Panc1 (cell line): ENCODE data around the gene TANK. TPM values are rescaled to one million over a fixed set of nuclear protein-coding genes. Genes with fewer than 3 reads are reported as not detected.
"Not testable (repeated sequence)": the region's sequence is repeated elsewhere in the genome, so short reads cannot be mapped to it uniquely, and the experiment has no call there.

Experiments
- ATAC-seq: fragments of 200-7000 bp; cut with Tn5 transposase; 2 replicates; pipeline ENCODE4 v1.9.1; 2020; ENCODE audit warnings: mild to moderate bottlenecking, moderate library complexity
- BruUV-seq: library from RNA; stranded (reverse); fragments of 400-500 nt; replicated peaks from 2 replicates; lab custom pipeline; 2021; lab: Mats Ljungman, UMichigan
- CTCF ChIA-PET: fragments of 300-600 bp; sonication (Branson Sonifier 250); formaldehyde crosslinking; loops from one replicate; lab custom pipeline; 2022; ENCODE audit warnings: antibody characterized with exemption; lab: Charles Lee
- POLR2A ChIA-PET: fragments of 300-600 bp; sonication (Branson Sonifier 250); formaldehyde crosslinking; loops from one replicate; lab custom pipeline; 2022; ENCODE audit warnings: antibody characterized with exemption; lab: Charles Lee
- DNase-seq: peaks from one replicate; pipeline ENCODE4 v3.0.0-alpha.2; 2010; ENCODE audit warnings: low read depth, low spot score
- H3K27ac ChIP-seq: 2 replicates; pipeline ENCODE4 v1.5.1; 2011; ENCODE audit warnings: mild to moderate bottlenecking, low read length, inconsistent platforms
- H3K27me3 ChIP-seq: fragments of 200-500 bp; sonication (Bioruptor generic); 2 replicates; pipeline ENCODE4 v1.6.0; 2014; ENCODE audit warnings: low read length, inconsistent platforms; ENCODE audit not compliant: control insufficient read depth, insufficient read depth
- H3K36me3 ChIP-seq: fragments of 200-500 bp; sonication (Bioruptor generic); 2 replicates; pipeline ENCODE4 v1.5.1; 2014; ENCODE audit warnings: inconsistent platforms, mild to moderate bottlenecking, low read length, moderate library complexity; ENCODE audit not compliant: control insufficient read depth, insufficient read depth
- H3K4me1 ChIP-seq: 2 replicates; pipeline ENCODE4 v1.5.1; 2011; ENCODE audit warnings: inconsistent platforms, mild to moderate bottlenecking, low read length, moderate library complexity; ENCODE audit not compliant: control insufficient read depth, insufficient read depth
- H3K4me3 ChIP-seq, 2 experiments: 2 replicates each; pipeline ENCODE4 v1.5.1; 2011 to 2012; ENCODE audit warnings: low read depth in 2 of 2, low read length in 2 of 2, mild to moderate bottlenecking in 2 of 2, inconsistent platforms in 1 of 2, moderate library complexity in 1 of 2
- H3K9me3 ChIP-seq: fragments of 200-500 bp; sonication (Bioruptor generic); 2 replicates; pipeline ENCODE4 v1.5.1; 2014; ENCODE audit warnings: low read depth, mild to moderate bottlenecking, inconsistent platforms, low read length, moderate library complexity; ENCODE audit not compliant: control insufficient read depth, insufficient read depth
- CTCF ChIP-seq: fragments of 450-650 bp; IDR thresholded peaks from 2 replicates; pipeline ENCODE4 v1.5.1; 2017; ENCODE audit warnings: mild to moderate bottlenecking
- POLR2AphosphoS5 ChIP-seq: IDR thresholded peaks from 2 replicates; pipeline ENCODE4 v1.6.1; 2012; ENCODE audit warnings: mild to moderate bottlenecking, low read depth, low read length, moderate library complexity
- REST ChIP-seq, 2 experiments: IDR thresholded peaks; 2 replicates each; pipeline ENCODE4 v1.6.1; 2011 to 2012; ENCODE audit warnings: low read depth in 2 of 2, control low read depth in 1 of 2, low read length in 1 of 2, mild to moderate bottlenecking in 1 of 2, moderate library complexity in 1 of 2; ENCODE audit not compliant: insufficient read depth in 1 of 2
- SIN3A ChIP-seq: IDR thresholded peaks from 2 replicates; pipeline ENCODE4 v1.6.1; 2012; ENCODE audit warnings: low read depth, mild to moderate bottlenecking, low read length, moderate library complexity, borderline replicate concordance; ENCODE audit not compliant: insufficient read depth
- TCF7L2 ChIP-seq: IDR thresholded peaks from 2 replicates; pipeline ENCODE4 v1.6.1; 2011; ENCODE audit warnings: mild to moderate bottlenecking, low read depth, low read length, inconsistent platforms
- in situ Hi-C: cut with HindIII; loops from 2 replicates; pipeline ENCODE4 v1.10.0; 2016; ENCODE audit warnings: low sequenced_read_pairs, low pct_unique_long_range_greater_than_20kb
- intact Hi-C: fragments of 100-400 bp; cut with micrococcal nuclease; formaldehyde crosslinking; loops from one replicate; pipeline ENCODE4 v1.10.0; 2022; ENCODE audit not compliant: unreplicated experiment
- total RNA-seq: library from RNA; stranded (reverse); gene quantifications from one replicate; pipeline ENCODE4 v1.2.1, GENCODE V29; 2021; ENCODE audit not compliant: unreplicated experiment

Gene TANK
- total RNA-seq, 1 experiment from 2014 or later: 36.0 TPM

- DNase-seq, H3K4me3 ChIP-seq, BruUV-seq, ATAC-seq, CTCF ChIA-PET, H3K4me1 ChIP-seq, H3K27me3 ChIP-seq, H3K9me3 ChIP-seq, in situ Hi-C loops, POLR2A ChIA-PET, intact Hi-C loops, H3K36me3 ChIP-seq, H3K27ac ChIP-seq: not testable (repeated sequence)
Observed at GRCh38 chr2:161282311-161282644, 122.0 kb downstream of the TANK start.

GRCh38 chr2:161283926-161284325 is 123.7 kb downstream of the TANK start:
- DNase-seq (no peak), ATAC-seq (no peak)
- in situ Hi-C loops (no loop called here), intact Hi-C loops (no loop called here)
- CTCF ChIA-PET: no interaction called here
- H3K4me1 ChIP-seq: no peaks in the 10 kb centered on the region
- no peak overlapping the region for H3K27ac ChIP-seq
- POLR2A ChIA-PET: no interaction called here
- no TSS peak for BruUV-seq
- no peaks in the 10 kb centered on the region for H3K27me3 ChIP-seq
- no peak for TF ChIP-seq REST (IDR thresholded peaks at IDR 0.05; ENCODE audit: insufficient read depth in 1 of 2, low read depth in 2 of 2, low read length in 1 of 2)
- no peak for TF ChIP-seq CTCF
- no peak for TF ChIP-seq TCF7L2
- no peak for TF ChIP-seq POLR2AphosphoS5
- TF ChIP-seq SIN3A: no peak
- H3K4me3 ChIP-seq: no peak overlapping the region
- H3K9me3 ChIP-seq: no peaks in the 10 kb centered on the region
- H3K36me3 ChIP-seq: no peaks in the 10 kb centered on the region

Other genes with a start within 250 kb of the TANK start
- gene PSMD14, start 148.0 kb downstream of the TANK start, total RNA-seq: 93.7 TPM